Mammary epithelial cell (primary cell): ENCODE results near the gene EXOC6B.

Experiments
- CTCF ChIP-seq, 2 donors: IDR thresholded peaks in 1 of 2; conservative IDR thresholded peaks in 1 of 2; 2 replicates each; pipeline ENCODE4 v1.5.1; 2011 to 2012; ENCODE audit warnings: inconsistent platforms in 2 of 2, low read length in 2 of 2, mild to moderate bottlenecking in 2 of 2, control low read depth in 1 of 2, low read depth in 1 of 2; ENCODE audit not compliant: insufficient read depth in 1 of 2; ENCODE audit errors: extremely low read depth in 1 of 2
- EZH2 ChIP-seq: IDR thresholded peaks from 2 replicates; pipeline ENCODE4 v1.6.1; 2012; ENCODE audit warnings: low read length, inconsistent platforms, borderline replicate concordance

GRCh38 chr2:72129681-72130340 is 696.0 kb downstream of the EXOC6B start:
- no peak for TF ChIP-seq CTCF (conservative IDR thresholded peaks at IDR 0.05 in 1 of 2, IDR thresholded peaks at IDR 0.05 in 1 of 2; ENCODE audit: extremely low read depth in 1 of 2, insufficient read depth in 1 of 2, low read depth in 1 of 2, low read length in 2 of 2)
- no peak for TF ChIP-seq EZH2
